Thoracic aorta (tissue), 2 donors: ENCODE data around the gene RNF145. TPM values are rescaled to one million over a fixed set of nuclear protein-coding genes. Genes with fewer than 3 reads are reported as not detected.
A peak's percentile ranks its signal among the peaks of the same experiment; 100 is the strongest.

Experiments used
- ATAC-seq: fragments of 150-250 bp; one replicate; pipeline ENCODE4 v1.8.0; 2017; ENCODE audit warnings: low read depth; ENCODE audit not compliant: insufficient number of reproducible peaks, low FRiP score
- DNase-seq: peaks from one replicate; pipeline ENCODE4 v3.0.0-alpha.2; 2020; ENCODE audit warnings: low spot score
- H3K27ac ChIP-seq, 2 donors: fragments of 200-600 bp; sonication (generic); 1 replicate in 1 of 2; 2 replicates in 1 of 2; pipeline ENCODE4 v1.5.1; 2016; ENCODE audit warnings: mild to moderate bottlenecking in 2 of 2, moderate library complexity in 2 of 2
- H3K27me3 ChIP-seq: fragments of 200-600 bp; sonication (generic); replicated peaks from 2 replicates; pipeline ENCODE4 v1.6.0; 2016; ENCODE audit warnings: mild to moderate bottlenecking; ENCODE audit not compliant: insufficient read depth
- H3K36me3 ChIP-seq: fragments of 200-600 bp; sonication (generic); one replicate; pipeline ENCODE4 v1.5.1; 2016
- H3K4me1 ChIP-seq, 2 donors: fragments of 200-600 bp; sonication (generic); 1 replicate in 1 of 2; 2 replicates in 1 of 2; pipeline versions ENCODE4 v1.5.1 to v1.6.0; 2016; ENCODE audit warnings: low read depth in 2 of 2, mild to moderate bottlenecking in 1 of 2; ENCODE audit not compliant: control insufficient read depth in 1 of 2
- H3K4me3 ChIP-seq: fragments of 200-600 bp; sonication (generic); 2 replicates; pipeline ENCODE4 v1.5.1; 2016; ENCODE audit warnings: mild to moderate bottlenecking
- H3K9me3 ChIP-seq: fragments of 200-600 bp; sonication (generic); 2 replicates; pipeline ENCODE4 v1.5.1; 2016
- CTCF ChIP-seq: fragments of 200-600 bp; sonication (generic); IDR thresholded peaks from one replicate; pipeline ENCODE4 v1.5.1; 2019; ENCODE audit warnings: antibody characterized with exemption
- total RNA-seq, 2 donors: library from RNA; depleted of rRNA; stranded (reverse); fragments of >200 nt; gene quantifications; one replicate each; pipeline versions ENCODE4 v1.1.0 to v1.2.3, GENCODE V29; 2016

The RNF145 gene
- total RNA-seq, 2 donors from 2014 or later: 38.3 to 46.1 TPM

- peak overlapping the region; percentile 21 to 84 for H3K27ac ChIP-seq
- H3K4me3 ChIP-seq: peak overlapping the region; percentile 96
Observed at GRCh38 chr5:159206368-159206767, 3.0 kb downstream of the RNF145 start.

GRCh38 chr5:159203351-159203750, 6.0 kb downstream of the RNF145 start:
- ATAC-seq (no peak), DNase-seq (no peak)
- Histone ChIP-seq H3K27ac (no peak overlapping the region), H3K27me3 (no peaks in the 10 kb centered on the region), H3K36me3 (no peaks in the 10 kb centered on the region), H3K4me1 (peaks cover 48 to 61% of the 10 kb centered on the region in 2 donors), H3K9me3 (no peaks in the 10 kb centered on the region), H3K4me3 (no peak overlapping the region)
- no peak for TF ChIP-seq CTCF

More at GRCh38 chr5:159206368-159206767, 3.0 kb downstream of the RNF145 start:
- no peaks in the 10 kb centered on the region for H3K36me3 ChIP-seq
- no peaks in the 10 kb centered on the region for H3K27me3 ChIP-seq
- DNase-seq (no peak), ATAC-seq (no peak)
- H3K4me1 ChIP-seq: peaks cover 48 to 65% of the 10 kb centered on the region in 2 donors
- no peaks in the 10 kb centered on the region for H3K9me3 ChIP-seq
- TF ChIP-seq CTCF: no peak

GRCh38 chr5:159202151-159202550, 7.2 kb downstream of the RNF145 start:
- no peak for TF ChIP-seq CTCF
- ATAC-seq (no peak), DNase-seq (no peak)
- Histone ChIP-seq H3K4me3 (no peak overlapping the region), H3K36me3 (no peaks in the 10 kb centered on the region), H3K4me1 (peaks cover 48 to 58% of the 10 kb centered on the region in 2 donors), H3K27ac (no peak overlapping the region), H3K27me3 (no peaks in the 10 kb centered on the region), H3K9me3 (no peaks in the 10 kb centered on the region)

- no peak for TF ChIP-seq CTCF
- ATAC-seq: no peak
- no peak overlapping the region for H3K4me3 ChIP-seq
Observed at GRCh38 chr5:159199780-159200179, 9.6 kb downstream of the RNF145 start.

GRCh38 chr5:159199225-159199624, 10.1 kb downstream of the RNF145 start:
- H3K4me3 ChIP-seq: no peak overlapping the region
- DNase-seq (no peak), ATAC-seq (no peak)
- H3K27ac ChIP-seq: no peak overlapping the region
- H3K27me3 ChIP-seq: no peaks in the 10 kb centered on the region
- peaks cover 3% of the 10 kb centered on the region for H3K36me3 ChIP-seq
- no peak for TF ChIP-seq CTCF
- no peaks in the 10 kb centered on the region for H3K9me3 ChIP-seq
- peaks cover 21 to 29% of the 10 kb centered on the region in 2 donors for H3K4me1 ChIP-seq

More at GRCh38 chr5:159199780-159200179, 9.6 kb downstream of the RNF145 start:
- Histone ChIP-seq H3K9me3 (no peaks in the 10 kb centered on the region), H3K36me3 (no peaks in the 10 kb centered on the region), H3K27ac (no peak overlapping the region), H3K27me3 (no peaks in the 10 kb centered on the region), H3K4me1 (peaks cover 27 to 34% of the 10 kb centered on the region in 2 donors)
- DNase-seq: no peak
